DND-41 (cell line): ENCODE measurements around the gene IBA57.

Experiments
- CTCF ChIP-seq: IDR thresholded peaks from 2 replicates; pipeline ENCODE4 v1.5.1; 2012; ENCODE audit warnings: borderline replicate concordance, low read length, moderate library complexity, mild to moderate bottlenecking; ENCODE audit not compliant: poor library complexity, severe bottlenecking; ENCODE audit errors: extremely low read depth
- EZH2 ChIP-seq: IDR thresholded peaks from 3 replicates; pipeline ENCODE4 v1.6.1; 2012; ENCODE audit warnings: borderline replicate concordance, low read depth, mild to moderate bottlenecking, moderate library complexity, low read length, inconsistent platforms; ENCODE audit not compliant: severe bottlenecking

GRCh38 chr1:228164561-228165371 lies 838 bp upstream of the IBA57 start:
- no peak for TF ChIP-seq EZH2
- no peak for TF ChIP-seq CTCF
